ENCODE measurements around the gene CADPS.

CADPS gene

DNA sequence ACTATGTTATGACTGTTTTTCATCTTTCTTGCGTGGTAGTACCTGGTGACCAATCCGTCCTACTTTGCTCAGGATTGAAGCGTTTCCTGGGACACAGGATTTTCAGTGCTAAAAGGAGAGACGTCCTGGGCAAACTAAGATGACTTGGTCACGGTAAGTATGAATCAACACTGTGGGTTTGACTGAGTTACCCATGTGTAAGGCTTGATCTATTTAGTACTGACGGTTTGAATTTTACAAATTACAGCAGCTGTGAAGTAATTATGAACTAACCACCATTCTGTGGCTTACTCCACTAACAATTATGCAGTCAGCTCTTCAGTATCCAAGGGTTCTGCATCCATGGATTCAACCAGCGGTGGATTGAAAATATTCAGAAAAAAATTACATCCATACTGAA is 328.9 kb downstream of the CADPS start:
- TF ChIP-seq SPI1 (IDR thresholded peaks at IDR 0.05; ENCODE audit: borderline replicate concordance, low read depth) (no peak), POLR2AphosphoS5 (IDR thresholded peaks at IDR 0.05; ENCODE audit: low read depth) (no peak), GABPA (IDR thresholded peaks at IDR 0.05; ENCODE audit: low read depth) (no peak)
- TF ChIP-seq, protein P1, sequence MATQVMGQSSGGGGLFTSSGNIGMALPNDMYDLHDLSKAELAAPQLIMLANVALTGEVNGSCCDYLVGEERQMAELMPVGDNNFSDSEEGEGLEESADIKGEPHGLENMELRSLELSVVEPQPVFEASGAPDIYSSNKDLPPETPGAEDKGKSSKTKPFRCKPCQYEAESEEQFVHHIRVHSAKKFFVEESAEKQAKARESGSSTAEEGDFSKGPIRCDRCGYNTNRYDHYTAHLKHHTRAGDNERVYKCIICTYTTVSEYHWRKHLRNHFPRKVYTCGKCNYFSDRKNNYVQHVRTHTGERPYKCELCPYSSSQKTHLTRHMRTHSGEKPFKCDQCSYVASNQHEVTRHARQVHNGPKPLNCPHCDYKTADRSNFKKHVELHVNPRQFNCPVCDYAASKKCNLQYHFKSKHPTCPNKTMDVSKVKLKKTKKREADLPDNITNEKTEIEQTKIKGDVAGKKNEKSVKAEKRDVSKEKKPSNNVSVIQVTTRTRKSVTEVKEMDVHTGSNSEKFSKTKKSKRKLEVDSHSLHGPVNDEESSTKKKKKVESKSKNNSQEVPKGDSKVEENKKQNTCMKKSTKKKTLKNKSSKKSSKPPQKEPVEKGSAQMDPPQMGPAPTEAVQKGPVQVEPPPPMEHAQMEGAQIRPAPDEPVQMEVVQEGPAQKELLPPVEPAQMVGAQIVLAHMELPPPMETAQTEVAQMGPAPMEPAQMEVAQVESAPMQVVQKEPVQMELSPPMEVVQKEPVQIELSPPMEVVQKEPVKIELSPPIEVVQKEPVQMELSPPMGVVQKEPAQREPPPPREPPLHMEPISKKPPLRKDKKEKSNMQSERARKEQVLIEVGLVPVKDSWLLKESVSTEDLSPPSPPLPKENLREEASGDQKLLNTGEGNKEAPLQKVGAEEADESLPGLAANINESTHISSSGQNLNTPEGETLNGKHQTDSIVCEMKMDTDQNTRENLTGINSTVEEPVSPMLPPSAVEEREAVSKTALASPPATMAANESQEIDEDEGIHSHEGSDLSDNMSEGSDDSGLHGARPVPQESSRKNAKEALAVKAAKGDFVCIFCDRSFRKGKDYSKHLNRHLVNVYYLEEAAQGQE (IDR thresholded peaks at IDR 0.05; ENCODE audit: insufficient replicate concordance, low read depth) = no peak
- TF ChIP-seq, protein P2, sequence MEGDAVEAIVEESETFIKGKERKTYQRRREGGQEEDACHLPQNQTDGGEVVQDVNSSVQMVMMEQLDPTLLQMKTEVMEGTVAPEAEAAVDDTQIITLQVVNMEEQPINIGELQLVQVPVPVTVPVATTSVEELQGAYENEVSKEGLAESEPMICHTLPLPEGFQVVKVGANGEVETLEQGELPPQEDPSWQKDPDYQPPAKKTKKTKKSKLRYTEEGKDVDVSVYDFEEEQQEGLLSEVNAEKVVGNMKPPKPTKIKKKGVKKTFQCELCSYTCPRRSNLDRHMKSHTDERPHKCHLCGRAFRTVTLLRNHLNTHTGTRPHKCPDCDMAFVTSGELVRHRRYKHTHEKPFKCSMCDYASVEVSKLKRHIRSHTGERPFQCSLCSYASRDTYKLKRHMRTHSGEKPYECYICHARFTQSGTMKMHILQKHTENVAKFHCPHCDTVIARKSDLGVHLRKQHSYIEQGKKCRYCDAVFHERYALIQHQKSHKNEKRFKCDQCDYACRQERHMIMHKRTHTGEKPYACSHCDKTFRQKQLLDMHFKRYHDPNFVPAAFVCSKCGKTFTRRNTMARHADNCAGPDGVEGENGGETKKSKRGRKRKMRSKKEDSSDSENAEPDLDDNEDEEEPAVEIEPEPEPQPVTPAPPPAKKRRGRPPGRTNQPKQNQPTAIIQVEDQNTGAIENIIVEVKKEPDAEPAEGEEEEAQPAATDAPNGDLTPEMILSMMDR (IDR thresholded peaks at IDR 0.05; ENCODE audit: insufficient read depth, low read length) = no peak
- Histone ChIP-seq H3K27ac (replicated peaks) (no peak overlapping the region), H3K4me3 (replicated peaks; ENCODE audit: insufficient read depth, low read length) (no peak overlapping the region), H3K27me3 (ENCODE audit: insufficient read depth, poor library complexity, severe bottlenecking) (no peaks in the 10 kb centered on the region)
- DNase-seq (ENCODE audit: low read depth in 1 of 2, low spot score in 1 of 2) = no peak

DNA sequence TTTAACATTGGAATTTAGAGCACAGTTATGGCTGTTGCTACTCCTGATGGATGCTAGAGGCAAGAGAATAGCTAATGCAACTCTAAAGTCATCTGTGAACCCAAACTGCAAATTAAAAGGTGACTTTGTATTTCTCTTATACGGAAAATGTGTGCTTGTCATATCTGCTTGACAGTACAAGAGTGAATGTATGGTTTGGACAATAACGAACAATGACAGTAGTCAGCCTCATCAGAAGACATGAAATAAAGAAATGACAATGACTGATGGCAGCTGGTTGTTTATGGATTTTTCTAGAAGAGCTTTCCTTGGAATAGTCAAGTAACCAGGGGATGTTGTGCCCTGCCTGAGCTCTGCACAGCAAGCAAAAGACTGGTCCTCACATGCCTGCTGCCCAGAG is 333.0 kb downstream of the CADPS start:
- TF ChIP-seq GABPA (IDR thresholded peaks at IDR 0.05; ENCODE audit: low read depth) = no peak
- TF ChIP-seq, protein P1 (IDR thresholded peaks at IDR 0.05; ENCODE audit: insufficient replicate concordance, low read depth) = no peak
- TF ChIP-seq, protein P2 (IDR thresholded peaks at IDR 0.05; ENCODE audit: insufficient read depth, low read length) = no peak
- no peak for TF ChIP-seq POLR2AphosphoS5 (IDR thresholded peaks at IDR 0.05; ENCODE audit: low read depth)
- no peak for TF ChIP-seq SPI1 (IDR thresholded peaks at IDR 0.05; ENCODE audit: borderline replicate concordance, low read depth)
- H3K4me3 ChIP-seq (replicated peaks; ENCODE audit: insufficient read depth, low read length) = no peak overlapping the region
- no peak overlapping the region for H3K27ac ChIP-seq (replicated peaks)
- H3K27me3 ChIP-seq (ENCODE audit: insufficient read depth, poor library complexity, severe bottlenecking) = no peaks in the 10 kb centered on the region
- DNase-seq (ENCODE audit: low read depth in 1 of 2, low spot score in 1 of 2) = no peak

DNA sequence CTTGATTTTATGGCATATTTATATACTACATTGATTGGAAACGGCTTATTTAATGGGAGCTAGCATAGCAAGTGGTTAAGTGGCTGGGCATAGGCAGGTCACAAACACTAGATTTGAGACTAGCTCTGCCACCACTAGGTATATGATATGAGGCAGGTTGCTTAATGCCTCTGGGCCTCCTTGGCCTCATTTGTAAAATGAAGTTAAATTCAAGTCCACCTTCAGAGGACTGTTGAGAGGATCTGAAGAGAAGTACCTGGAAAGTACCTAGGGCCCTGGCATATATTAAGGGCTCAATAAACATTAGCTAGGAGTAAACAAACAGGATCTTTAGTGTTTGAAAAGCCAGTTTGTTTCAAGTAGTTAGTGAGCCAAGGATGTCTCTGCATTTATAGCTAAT is 335.5 kb downstream of the CADPS start:
- no peak overlapping the region for H3K27ac ChIP-seq (replicated peaks)
- H3K27me3 ChIP-seq (ENCODE audit: insufficient read depth, poor library complexity, severe bottlenecking) = no peaks in the 10 kb centered on the region
- TF ChIP-seq, protein P1 (IDR thresholded peaks at IDR 0.05; ENCODE audit: insufficient replicate concordance, low read depth) = no peak
- TF ChIP-seq, protein P2 (IDR thresholded peaks at IDR 0.05; ENCODE audit: insufficient read depth, low read length) = no peak
- no peak for TF ChIP-seq SPI1 (IDR thresholded peaks at IDR 0.05; ENCODE audit: borderline replicate concordance, low read depth)
- no peak for TF ChIP-seq POLR2AphosphoS5 (IDR thresholded peaks at IDR 0.05; ENCODE audit: low read depth)
- no peak for TF ChIP-seq GABPA (IDR thresholded peaks at IDR 0.05; ENCODE audit: low read depth)
- H3K4me3 ChIP-seq (replicated peaks; ENCODE audit: insufficient read depth, low read length) = no peak overlapping the region
- no peak for DNase-seq (ENCODE audit: low read depth in 1 of 2, low spot score in 1 of 2)
